NCI-H446 treated with DMSO at 0.1 percent for 48 hours (cell line): ENCODE data around the gene MYMK.

ENCODE experiments used
- DNase-seq: peaks from one replicate; lab custom pipeline; 2025; lab: John Stamatoyannopoulos, UW

MYMK gene

GRCh38 chr9:133485531-133486260 is 39.1 kb downstream of the MYMK start:
- DNase-seq: no peak

GRCh38 chr9:133484671-133485437 is 39.9 kb downstream of the MYMK start:
- DNase-seq: no peak

- no peak for DNase-seq
Measured at GRCh38 chr9:133483611-133484010, 41.1 kb downstream of the MYMK start.

- peak; percentile 39 for DNase-seq
Measured at GRCh38 chr9:133478851-133479711, 45.7 kb downstream of the MYMK start, which contains the start of gene SLC2A6. Gene SLC2A6 (minus strand): TSS chr9:133479099. CDS start chr9:133479059, 40 bp downstream.

- no peak for DNase-seq
Measured at GRCh38 chr9:133477992-133478850, 46.5 kb downstream of the MYMK start.

- no peak for DNase-seq
Measured at GRCh38 chr9:133477461-133477860, 47.3 kb downstream of the MYMK start.

- no peak for DNase-seq
Measured at GRCh38 chr9:133476941-133477340, 47.8 kb downstream of the MYMK start.

- no peak for DNase-seq
Measured at GRCh38 chr9:133476036-133476931, 48.5 kb downstream of the MYMK start.

- no peak for DNase-seq
Measured at GRCh38 chr9:133475292-133476012, 49.3 kb downstream of the MYMK start.

GRCh38 chr9:133474853-133475252 is 49.9 kb downstream of the MYMK start:
- no peak for DNase-seq

- DNase-seq: no peak
Measured at GRCh38 chr9:133474215-133474614, 50.5 kb downstream of the MYMK start.

- DNase-seq: no peak
Measured at GRCh38 chr9:133473743-133474142, 51.0 kb downstream of the MYMK start.

- DNase-seq: no peak
Measured at GRCh38 chr9:133472753-133473378, 51.9 kb downstream of the MYMK start.

- no peak for DNase-seq
Measured at GRCh38 chr9:133472277-133472645, 52.5 kb downstream of the MYMK start.

- no peak for DNase-seq
Measured at GRCh38 chr9:133471551-133472276, 53.0 kb downstream of the MYMK start.

GRCh38 chr9:133470988-133471387 is 53.8 kb downstream of the MYMK start:
- no peak for DNase-seq

- DNase-seq: no peak
Measured at GRCh38 chr9:133470427-133470924, 54.3 kb downstream of the MYMK start.

- DNase-seq: no peak
Measured at GRCh38 chr9:133468777-133469421, 55.9 kb downstream of the MYMK start.
